ENCODE results near the gene FAM111A.
A peak's percentile ranks its signal among the peaks of the same experiment; 100 is the strongest.

The FAM111A gene

GRCh38 chr11:59141673-59142460, 789 bp upstream of the FAM111A start:
- H3K27me3 ChIP-seq: no peaks in the 10 kb centered on the region
- H3K27ac ChIP-seq: peak overlapping the region; percentile 84
- peaks cover 49% of the 10 kb centered on the region for H3K4me1 ChIP-seq
- peak overlapping the region; percentile 87 for H3K9ac ChIP-seq
- 0 out of 2 replicates have a peak, but pooled peaks cover 8% of the 10 kb centered on the region for H3K36me3 ChIP-seq
- H3K9me3 ChIP-seq: no peaks in the 10 kb centered on the region
- peak overlapping the region; percentile 95 for H3K4me2 ChIP-seq
- peak overlapping the region; percentile 79 for H3K4me3 ChIP-seq
- peaks cover 5% of the 10 kb centered on the region; the same call in 1 of the 2 replicates for H4K20me1 ChIP-seq
- TF ChIP-seq Cebpa-rat (IDR thresholded peaks at IDR 0.05): no peak

DNA sequence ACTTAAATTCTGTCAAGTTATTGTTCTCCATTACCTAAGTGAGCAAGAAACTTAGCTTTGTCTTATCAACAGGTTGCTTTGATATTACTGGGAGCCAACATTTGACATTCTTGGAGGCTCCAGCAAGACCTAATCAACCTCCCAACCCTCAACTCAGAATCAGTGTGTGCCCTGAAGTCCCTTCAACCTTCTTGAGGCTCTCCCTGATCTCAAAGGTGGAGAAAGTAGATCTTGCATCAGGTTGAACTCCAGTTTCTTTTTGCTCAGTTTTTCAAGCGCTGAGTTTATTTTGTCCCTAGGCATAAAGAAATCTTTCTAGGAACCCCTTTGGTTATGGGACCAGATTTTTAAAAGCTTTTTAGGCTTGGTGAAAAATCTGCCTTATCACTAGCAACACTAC, 1.4 kb downstream of the FAM111A start:
- no peak for TF ChIP-seq Cebpa-rat (IDR thresholded peaks at IDR 0.05)
- Histone ChIP-seq H3K27me3 (no peaks in the 10 kb centered on the region), H3K9me3 (no peaks in the 10 kb centered on the region), H3K4me3 (peak overlapping the region; percentile 79), H3K9ac (peak overlapping the region; percentile 87), H3K4me1 (peaks cover 66% of the 10 kb centered on the region), H3K36me3 (peaks cover 13% of the 10 kb centered on the region; the same call in 1 of the 2 replicates), H4K20me1 (peaks cover 5% of the 10 kb centered on the region; the same call in 1 of the 2 replicates), H3K4me2 (peak overlapping the region; percentile 95), H3K27ac (peak overlapping the region; percentile 88)

- Histone ChIP-seq H3K36me3 (peaks cover 19% of the 10 kb centered on the region), H4K20me1 (peaks cover 5% of the 10 kb centered on the region; the same call in 1 of the 2 replicates), H3K9me3 (no peaks in the 10 kb centered on the region), H3K4me2 (peak overlapping the region; percentile 95), H3K9ac (peak overlapping the region; percentile 87), H3K27ac (peak overlapping the region; percentile 88), H3K4me1 (peaks cover 66% of the 10 kb centered on the region), H3K4me3 (peak overlapping the region; percentile 79), H3K27me3 (no peaks in the 10 kb centered on the region)
- no peak for TF ChIP-seq Cebpa-rat (IDR thresholded peaks at IDR 0.05)
These were observed 2.1 kb downstream of the FAM111A start for GRCh38 chr11:59144579-59145345.

GRCh38 chr11:59145534-59145933, 2.9 kb downstream of the FAM111A start:
- peak; percentile 45; the same call in 1 of the 2 replicates for TF ChIP-seq Cebpa-rat (IDR thresholded peaks at IDR 0.05)
- Histone ChIP-seq H3K9ac (peak overlapping the region; percentile 87), H3K4me3 (peak overlapping the region; percentile 79), H3K27ac (peak overlapping the region; percentile 88), H3K4me1 (peaks cover 66% of the 10 kb centered on the region), H3K27me3 (no peaks in the 10 kb centered on the region), H4K20me1 (peaks cover 5% of the 10 kb centered on the region; the same call in 1 of the 2 replicates), H3K4me2 (peak overlapping the region; percentile 95), H3K36me3 (peaks cover 27% of the 10 kb centered on the region), H3K9me3 (no peaks in the 10 kb centered on the region)

DNA sequence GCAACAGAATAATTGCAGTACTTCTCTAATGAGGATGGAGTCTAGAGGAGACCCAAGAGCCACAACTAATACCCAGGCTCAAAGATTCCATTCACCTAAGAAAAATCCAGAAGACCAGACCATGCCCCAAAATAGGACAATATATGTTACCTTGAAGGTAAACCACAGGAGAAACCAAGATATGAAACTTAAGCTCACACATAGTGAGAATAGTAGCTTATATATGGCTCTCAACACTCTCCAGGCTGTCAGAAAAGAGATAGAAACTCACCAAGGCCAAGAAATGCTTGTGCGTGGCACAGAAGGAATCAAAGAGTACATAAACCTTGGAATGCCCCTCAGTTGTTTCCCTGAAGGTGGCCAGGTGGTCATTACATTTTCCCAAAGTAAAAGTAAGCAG, 9.1 kb downstream of the FAM111A start:
- H3K27ac ChIP-seq: no peak overlapping the region
- no peaks in the 10 kb centered on the region for H4K20me1 ChIP-seq
- H3K9me3 ChIP-seq: no peaks in the 10 kb centered on the region; the same call in 1 of the 2 replicates
- no peaks in the 10 kb centered on the region for H3K27me3 ChIP-seq
- no peak overlapping the region for H3K9ac ChIP-seq
- H3K36me3 ChIP-seq: peaks cover 67% of the 10 kb centered on the region
- peaks cover 19% of the 10 kb centered on the region for H3K4me1 ChIP-seq
- no peak for TF ChIP-seq Cebpa-rat (IDR thresholded peaks at IDR 0.05)
- H3K4me2 ChIP-seq: no peak overlapping the region
- no peak overlapping the region for H3K4me3 ChIP-seq

GRCh38 chr11:59152312-59152951, 9.8 kb downstream of the FAM111A start:
- Histone ChIP-seq H3K36me3 (peaks cover 67% of the 10 kb centered on the region), H3K27me3 (no peaks in the 10 kb centered on the region), H3K9me3 (no peaks in the 10 kb centered on the region; the same call in 1 of the 2 replicates), H4K20me1 (no peaks in the 10 kb centered on the region), H3K27ac (no peak overlapping the region), H3K9ac (no peak overlapping the region), H3K4me3 (no peak overlapping the region), H3K4me1 (peaks cover 16% of the 10 kb centered on the region), H3K4me2 (no peak overlapping the region)
- no peak for TF ChIP-seq Cebpa-rat (IDR thresholded peaks at IDR 0.05)

DNA sequence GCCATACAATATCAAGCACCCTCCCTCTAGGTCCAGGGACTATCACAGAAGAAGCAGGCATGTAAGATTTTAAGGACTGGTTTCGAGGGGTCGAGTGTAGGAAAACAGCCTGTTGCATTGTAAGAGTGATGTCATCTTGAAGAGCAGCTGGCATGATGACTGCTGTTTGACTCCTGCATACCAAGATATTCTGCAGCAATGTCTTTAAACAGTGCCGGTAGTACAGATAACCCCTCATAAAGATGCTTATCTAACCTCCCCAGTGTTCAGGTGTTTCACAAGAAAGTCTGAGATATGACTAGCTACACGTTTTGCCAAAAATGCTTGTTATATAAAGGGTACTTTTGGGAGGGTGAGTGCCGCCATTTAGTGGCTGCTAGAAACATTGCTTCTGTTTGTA, 12.0 kb downstream of the FAM111A start:
- Histone ChIP-seq H3K27ac (no peak overlapping the region), H3K27me3 (no peaks in the 10 kb centered on the region), H3K9me3 (no peaks in the 10 kb centered on the region; the same call in 1 of the 2 replicates), H3K4me1 (peaks cover 14% of the 10 kb centered on the region), H4K20me1 (no peaks in the 10 kb centered on the region), H3K36me3 (peaks cover 49% of the 10 kb centered on the region), H3K4me2 (no peak overlapping the region), H3K9ac (no peak overlapping the region), H3K4me3 (no peak overlapping the region)
- TF ChIP-seq Cebpa-rat (IDR thresholded peaks at IDR 0.05): no peak

DNA sequence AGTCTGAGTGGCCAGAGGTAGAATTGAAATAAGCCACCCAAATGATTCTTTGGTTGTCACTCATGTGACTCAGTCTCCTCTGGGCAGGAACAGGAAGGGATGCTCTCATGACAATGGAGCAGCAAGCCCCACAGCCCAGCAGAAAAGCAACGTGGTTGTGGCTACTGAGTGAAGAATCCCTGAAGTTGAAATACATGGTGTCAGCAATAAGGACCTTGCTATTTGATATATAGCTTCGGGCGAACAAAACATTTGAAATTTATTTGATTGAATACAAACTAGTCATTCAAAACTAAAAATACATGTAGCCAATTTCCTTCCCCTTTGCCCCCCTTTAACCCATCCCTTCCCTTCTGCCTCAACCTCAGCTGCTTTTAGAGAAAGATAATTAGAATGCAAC, 14.8 kb downstream of the FAM111A start:
- no peak for TF ChIP-seq Cebpa-rat (IDR thresholded peaks at IDR 0.05)
- peak overlapping the region; percentile 82 for H3K4me2 ChIP-seq
- no peaks in the 10 kb centered on the region for H4K20me1 ChIP-seq
- H3K36me3 ChIP-seq: peaks cover 24% of the 10 kb centered on the region
- H3K9me3 ChIP-seq: no peaks in the 10 kb centered on the region; the same call in 1 of the 2 replicates
- H3K9ac ChIP-seq: no peak overlapping the region
- H3K27ac ChIP-seq: peak overlapping the region; percentile 45
- H3K4me1 ChIP-seq: peaks cover 14% of the 10 kb centered on the region
- H3K4me3 ChIP-seq: no peak overlapping the region
- no peaks in the 10 kb centered on the region for H3K27me3 ChIP-seq

- Histone ChIP-seq H3K9ac (peak overlapping the region; percentile 57), H3K4me2 (peak overlapping the region; percentile 82), H3K4me1 (peaks cover 14% of the 10 kb centered on the region), H3K36me3 (peaks cover 14% of the 10 kb centered on the region), H3K27ac (peak overlapping the region; percentile 45), H4K20me1 (no peaks in the 10 kb centered on the region), H3K27me3 (no peaks in the 10 kb centered on the region), H3K4me3 (peak overlapping the region; percentile 39; the same call in 1 of the 2 replicates), H3K9me3 (no peaks in the 10 kb centered on the region)
- no peak for TF ChIP-seq Cebpa-rat (IDR thresholded peaks at IDR 0.05)
These were observed 15.8 kb downstream of the FAM111A start for GRCh38 chr11:59158206-59159068.

Data from BLaER1 (cell line).